Stomach (tissue), 4 donors: ENCODE measurements around the gene PEX26.

Experiments
- EP300 ChIP-seq: sonication (generic); formaldehyde crosslinking; IDR thresholded peaks from one replicate; pipeline ENCODE4 v1.6.1; 2017; ENCODE audit warnings: antibody characterized with exemption
- POLR2A ChIP-seq, 4 donors: fragments of 450-650 bp; IDR thresholded peaks; one replicate each; pipeline ENCODE4 v1.6.1; 2016; ENCODE audit warnings: antibody characterized with exemption in 4 of 4, control low read depth in 2 of 4, mild to moderate bottlenecking in 1 of 4, moderate library complexity in 1 of 4

DNA sequence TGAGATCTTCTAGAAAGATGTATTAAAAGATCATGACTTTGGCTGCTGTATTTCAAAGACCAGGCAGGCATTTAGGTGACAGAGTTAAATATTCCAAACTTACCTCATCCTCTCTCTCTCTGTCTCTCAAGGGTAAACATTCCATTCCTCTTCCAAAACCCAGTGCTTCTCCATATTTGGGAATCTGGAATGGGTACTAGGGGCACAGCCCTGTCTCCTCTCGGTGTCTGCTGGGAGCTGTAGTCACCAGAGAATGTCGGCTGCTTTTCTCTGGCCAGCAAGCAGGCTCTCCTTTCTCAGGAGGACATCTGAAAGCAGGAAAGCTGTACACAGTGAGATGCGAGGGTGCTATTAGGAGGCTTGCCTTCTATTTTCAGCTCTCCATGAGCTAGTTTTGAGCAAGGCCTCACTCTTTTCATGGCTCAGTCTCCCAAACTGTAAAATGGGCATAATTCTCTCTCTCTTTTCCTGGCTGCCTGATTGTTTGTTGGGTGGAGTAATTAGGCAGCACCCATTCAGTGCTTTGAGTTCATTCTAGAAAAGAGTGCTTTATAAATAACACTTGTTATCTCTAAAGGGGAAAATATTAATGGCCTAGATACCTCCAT, 9.3 kb upstream of the PEX26 start:
- no peak for TF ChIP-seq POLR2A (IDR thresholded peaks at IDR 0.05)
- no peak for TF ChIP-seq EP300
